HG03060 (cell line): ENCODE data around the gene ROR2.
"Not testable (repeated sequence)": the region's sequence is repeated elsewhere in the genome, so short reads cannot be mapped to it uniquely, and the experiment has no call there.

Experiments used
- ATAC-seq: cut with Tn5 transposase; IDR thresholded peaks from one replicate; pipeline ENCODE4 v1.9.1; 2021; ENCODE audit warnings: low read depth, moderate number of reproducible peaks; ENCODE audit not compliant: unreplicated experiment

The ROR2 gene

DNA sequence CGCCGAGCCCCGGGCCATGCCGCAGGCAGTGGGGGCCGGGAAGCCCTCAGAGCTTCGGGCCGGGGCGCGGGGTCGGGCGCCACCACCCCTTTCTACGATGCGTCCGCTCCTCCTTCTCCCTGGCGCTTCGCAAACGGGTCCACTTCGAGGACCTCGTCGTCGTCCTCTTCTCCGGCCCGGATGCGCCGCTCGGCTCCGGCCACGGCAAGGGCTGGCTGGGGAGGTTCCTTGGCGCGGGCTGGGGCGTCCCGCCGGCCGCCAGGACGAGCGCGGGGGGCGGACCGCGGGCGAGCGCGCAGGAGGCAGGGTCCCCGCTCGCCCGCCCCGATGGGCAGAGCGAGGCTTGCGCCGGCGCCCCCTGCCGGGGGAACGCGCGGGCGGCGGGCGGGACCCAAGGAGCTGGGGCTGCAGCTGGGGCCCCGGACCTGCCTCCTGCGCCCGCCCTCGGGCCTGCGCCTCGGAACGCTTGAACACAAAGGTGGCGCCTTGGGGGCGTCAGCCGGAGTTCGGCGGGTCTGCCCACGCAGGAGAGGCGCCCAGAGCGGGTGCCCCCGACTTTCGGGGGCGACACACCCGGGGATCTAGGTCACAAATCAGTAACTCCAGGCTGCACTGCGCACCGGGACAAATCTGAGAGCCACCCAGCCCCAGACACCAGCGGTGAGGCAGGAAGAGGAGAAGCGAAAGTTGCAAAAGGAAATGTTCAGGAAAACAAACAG, at the start of gene ROR2:
ROR2 (minus strand) TSS at position 283 of the 719 bp plus-strand sequence.
- ATAC-seq = no peak

DNA sequence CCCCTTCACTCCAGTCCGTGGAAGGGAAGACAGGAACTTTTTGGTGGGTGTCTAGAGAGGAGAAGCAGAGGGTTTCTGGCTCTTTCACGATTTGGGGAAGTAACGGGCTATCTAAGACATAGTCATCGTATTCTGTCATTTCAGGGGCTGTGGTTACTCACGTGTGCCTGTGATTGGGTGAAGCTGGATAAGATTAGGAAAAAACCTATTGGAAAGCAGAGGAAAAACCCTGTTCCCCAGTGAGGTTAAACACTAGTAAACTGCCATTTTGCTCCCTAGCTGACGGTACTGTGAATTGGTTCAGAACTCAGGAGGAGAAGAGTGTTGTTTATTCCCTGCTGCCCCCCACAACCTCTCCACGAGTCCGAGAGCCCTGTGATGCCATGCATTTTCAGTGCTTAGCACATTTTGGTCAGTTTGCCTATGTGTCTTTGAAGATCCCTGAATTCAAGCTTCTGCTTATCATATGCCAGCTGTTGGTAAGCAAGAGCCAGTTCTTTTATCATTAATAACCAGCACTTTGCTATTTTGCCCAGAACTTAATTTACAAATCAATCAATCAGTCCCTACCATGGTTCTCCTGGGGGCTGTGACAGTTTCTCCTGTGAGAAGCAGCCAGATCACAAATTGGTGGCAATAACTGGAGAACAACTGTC, 45.1 kb upstream of the ROR2 start:
- no peak for ATAC-seq

DNA sequence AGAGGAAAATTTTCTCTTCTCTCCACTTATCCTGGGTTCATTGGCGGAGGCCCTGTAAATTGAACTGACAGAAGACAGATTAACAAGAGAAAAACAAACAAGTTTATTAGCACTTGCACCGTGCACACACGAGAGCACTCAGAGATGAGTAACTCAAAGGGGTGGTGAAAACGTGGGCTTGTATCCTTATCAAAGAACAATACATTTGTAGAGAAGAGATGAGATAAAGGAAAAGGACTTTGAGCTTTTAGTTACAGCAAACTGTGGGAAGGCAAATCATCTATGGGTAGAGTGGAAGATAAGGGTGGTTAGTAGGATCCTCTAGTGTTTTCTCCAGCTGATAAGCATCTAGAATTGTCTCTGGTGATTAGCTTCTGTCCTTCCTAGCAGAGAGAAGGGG, 44.4 kb upstream of the ROR2 start:
- ATAC-seq = no peak

DNA sequence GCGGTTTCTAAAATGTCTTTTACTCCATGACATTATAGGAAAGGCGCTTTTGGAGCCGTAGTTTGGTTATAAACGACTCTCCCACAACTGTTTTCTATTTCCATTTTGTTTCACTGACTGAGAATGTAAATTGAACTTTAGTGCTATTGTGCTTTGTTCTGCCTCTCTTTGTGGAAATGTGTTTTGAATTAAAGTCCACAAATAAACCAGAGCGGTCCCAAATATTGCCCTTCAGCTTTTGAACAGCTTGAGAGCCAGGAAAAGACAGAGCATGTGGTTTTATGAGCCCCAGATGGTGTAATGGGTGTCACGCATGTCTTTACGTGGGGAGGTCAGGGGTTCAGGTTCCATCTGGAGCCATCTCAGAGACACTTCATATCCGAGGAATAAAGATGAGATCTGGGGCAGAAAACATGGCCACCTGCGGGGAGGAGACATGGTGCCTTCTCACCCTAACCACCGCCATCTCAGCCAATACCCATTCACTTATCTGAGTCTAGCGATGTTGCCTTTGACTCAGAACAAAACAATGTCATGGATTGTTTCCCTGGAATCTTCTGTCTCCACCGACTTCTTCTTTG, 42.5 kb upstream of the ROR2 start:
- no peak for ATAC-seq

DNA sequence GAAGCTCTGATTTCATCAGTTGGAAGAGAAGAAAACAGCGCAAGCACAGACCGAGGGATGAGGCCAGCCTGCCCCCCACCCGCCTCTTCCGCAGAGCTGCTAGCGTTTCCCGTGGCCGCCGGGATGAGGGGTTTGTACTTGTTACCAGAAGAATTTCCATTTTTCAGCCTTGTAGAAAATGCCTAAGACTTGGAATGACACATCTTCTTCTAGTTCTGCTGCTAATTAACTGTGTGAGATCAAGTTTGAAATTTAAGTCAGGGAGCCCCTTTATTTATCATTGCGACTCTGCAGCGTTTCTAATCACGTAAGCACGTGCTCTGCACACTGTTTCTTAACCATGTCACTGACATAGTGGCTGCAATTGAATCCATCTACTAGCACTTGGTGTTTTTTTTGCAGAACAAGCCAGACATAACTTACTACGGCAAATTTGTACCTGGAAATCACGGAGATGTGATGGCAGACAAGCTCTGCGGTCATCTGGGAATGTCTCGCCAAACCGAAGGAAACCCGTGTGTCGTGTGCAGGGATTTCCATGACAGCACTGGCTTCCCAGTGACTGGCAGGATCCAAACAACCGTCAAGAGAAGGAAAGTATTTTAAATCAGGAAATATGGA, 41.8 kb upstream of the ROR2 start:
- ATAC-seq = no peak

DNA sequence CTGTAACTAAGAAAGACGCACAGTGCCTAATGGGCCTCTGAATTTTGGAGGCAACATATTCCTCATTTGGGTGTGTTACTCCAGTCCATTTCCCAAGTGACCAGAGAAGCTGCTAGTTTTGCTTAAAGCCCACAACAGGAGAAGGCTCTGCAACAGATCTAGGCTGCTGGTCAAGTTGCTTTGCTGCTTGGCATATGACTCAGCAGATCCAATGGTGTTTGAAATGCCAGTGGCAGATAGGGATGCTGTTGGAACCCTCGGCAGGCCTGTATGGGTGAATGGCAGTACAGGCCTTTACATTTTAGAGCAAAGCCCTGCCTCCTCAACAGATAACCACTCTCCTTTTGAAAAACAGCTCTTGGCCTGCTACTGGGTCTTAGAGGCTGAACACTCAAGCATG, 36.2 kb upstream of the ROR2 start:
- no peak for ATAC-seq

DNA sequence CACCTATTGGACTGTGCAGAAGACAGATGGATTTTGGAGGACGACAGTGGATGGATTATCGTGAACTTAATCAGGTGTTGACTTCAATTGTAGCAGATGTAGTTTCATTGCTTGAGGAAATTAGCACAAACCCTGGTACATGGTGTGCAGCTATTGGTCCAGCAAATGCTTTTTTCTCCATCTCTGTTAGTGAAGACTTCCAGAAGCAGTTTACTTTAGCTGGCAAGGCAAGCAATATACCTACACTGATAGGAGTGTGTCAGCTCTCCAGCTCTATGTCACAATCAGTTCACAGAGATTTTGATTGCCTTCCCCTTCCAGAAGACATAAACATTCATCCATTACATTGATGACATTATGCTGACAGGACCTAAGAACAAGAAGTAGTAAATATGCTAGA, 35.7 kb upstream of the ROR2 start:
- ATAC-seq = no peak

DNA sequence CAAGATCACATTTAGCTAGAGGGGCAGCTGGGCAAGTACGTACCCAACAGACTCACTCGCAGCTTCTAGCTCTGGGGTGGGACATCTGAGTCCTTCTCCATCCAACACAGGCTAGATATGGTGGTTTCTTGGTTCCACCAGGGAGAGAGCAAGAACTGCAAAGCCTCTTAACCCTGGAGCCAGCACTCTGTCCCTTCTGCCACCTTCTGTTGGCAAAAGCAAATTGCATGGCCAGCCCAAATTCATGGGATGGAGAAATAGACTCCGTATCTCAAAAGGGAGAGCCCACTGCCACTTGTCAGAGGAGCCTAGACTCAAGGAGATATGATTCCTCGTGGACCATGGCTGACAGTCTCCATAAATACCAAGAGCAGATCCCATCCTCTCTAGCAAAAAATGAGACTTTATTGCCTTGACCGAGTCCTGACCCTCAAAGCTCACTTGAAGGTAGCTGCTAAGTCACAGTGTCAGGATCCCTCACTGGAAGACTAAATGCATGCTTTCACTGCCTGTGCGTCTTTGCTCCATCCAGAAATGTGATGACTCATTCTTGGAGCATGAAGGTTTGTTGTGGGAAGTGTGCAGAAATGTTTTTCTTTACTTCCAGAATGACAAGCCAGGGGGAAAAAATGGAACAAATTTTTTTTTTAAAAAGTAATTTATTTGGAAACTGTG, 28.8 kb upstream of the ROR2 start:
- ATAC-seq = no peak

DNA sequence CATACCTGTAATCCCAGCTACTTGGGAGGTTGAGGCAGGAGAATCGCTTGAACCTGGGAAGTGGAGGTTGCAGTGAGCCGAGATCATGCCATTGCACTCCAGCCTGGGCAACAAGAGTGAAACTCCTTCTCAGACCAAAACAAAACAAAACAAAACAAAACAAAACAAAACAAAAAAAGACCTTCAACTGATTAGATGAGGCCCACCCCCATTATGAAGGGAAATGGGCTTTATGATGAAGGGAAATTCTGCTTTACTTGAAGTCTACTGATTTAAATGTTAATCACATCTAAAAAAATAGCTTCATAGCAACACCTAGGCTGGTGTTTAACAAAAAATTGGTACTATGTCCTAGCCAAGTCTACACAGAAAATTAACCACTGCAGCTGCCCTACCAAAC, 25.2 kb upstream of the ROR2 start:
- not testable (repeated sequence) for ATAC-seq

DNA sequence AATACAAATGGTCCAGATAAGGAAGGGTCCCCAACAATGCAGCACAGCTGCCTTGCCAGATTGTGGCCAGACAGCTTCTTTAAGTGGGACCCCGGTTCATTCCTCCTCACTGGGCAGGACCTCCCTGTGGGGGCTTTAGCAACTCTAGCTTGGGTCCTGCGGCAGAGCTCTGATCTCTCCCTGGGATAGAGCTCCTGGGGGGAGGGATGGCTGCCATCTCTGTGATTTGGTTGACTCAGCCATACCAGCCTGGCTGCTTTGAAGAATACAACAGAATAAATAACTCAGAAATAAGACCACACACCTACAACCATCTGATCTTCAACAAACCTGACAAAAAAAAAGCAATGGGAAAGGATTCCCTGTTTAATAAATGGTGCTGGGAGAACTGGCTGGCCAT, 22.7 kb upstream of the ROR2 start:
- no peak for ATAC-seq

DNA sequence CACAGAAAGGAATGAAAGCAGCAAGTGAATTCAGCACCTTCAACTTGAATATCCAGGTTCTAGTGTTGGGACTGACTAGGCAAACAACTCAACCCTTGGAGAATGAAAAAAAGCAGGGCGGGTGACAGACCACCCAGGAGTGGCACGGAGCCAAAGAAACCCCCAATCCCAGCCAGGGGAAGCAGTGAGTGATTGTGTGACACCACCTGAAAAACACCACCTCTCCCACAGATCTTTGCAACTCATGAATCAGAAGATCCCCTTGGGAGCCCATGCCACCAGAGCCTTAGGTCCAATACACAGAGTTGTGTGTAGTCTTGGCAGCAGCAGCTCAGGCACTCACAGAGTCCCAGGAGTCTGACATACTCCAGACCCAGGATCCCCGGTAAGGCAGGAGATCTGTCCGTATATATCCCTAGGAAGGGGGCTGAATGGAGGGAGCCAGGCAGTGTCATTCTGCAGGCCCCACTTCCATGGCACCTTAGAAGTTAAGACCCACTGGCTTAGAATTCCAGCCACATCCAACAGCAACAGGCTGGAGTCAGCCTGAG, 22.1 kb upstream of the ROR2 start:
- ATAC-seq = no peak

DNA sequence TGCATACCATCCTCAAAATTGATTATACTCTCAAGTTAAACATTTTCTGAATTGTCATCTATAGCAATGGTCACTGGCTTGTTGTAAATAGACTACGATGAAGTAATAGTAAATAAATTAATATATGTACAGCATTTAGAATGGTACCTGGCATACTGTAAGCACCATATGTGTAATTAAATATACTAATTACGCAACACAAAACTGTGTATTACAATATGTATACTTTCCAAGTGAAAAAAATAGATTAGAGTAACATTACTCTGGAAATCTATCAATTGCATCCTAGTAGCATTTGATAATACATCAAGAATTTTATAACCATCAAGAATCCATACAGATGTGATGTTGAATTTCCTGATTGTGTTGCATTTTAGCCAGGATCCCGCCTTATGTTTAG, 17.2 kb upstream of the ROR2 start:
- ATAC-seq = no peak

DNA sequence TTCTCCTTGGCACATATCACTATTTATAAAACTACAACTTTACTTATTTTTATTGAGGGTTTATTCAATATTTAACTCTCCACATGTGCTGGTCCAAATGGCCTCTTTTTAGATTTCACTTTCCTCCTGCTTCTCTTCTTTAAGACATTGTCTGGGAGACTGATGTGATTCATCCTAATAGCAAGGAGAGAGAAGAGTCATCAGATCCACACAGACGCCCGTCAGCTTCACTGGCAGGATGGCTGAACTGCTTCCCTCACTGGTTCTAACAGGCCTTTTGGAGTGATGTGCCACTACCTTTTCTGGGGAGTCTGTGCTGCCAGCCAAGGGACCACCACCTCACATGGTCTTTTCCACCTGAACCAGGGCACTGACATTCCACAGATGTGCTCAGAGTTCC, 16.5 kb upstream of the ROR2 start:
- ATAC-seq = no peak

DNA sequence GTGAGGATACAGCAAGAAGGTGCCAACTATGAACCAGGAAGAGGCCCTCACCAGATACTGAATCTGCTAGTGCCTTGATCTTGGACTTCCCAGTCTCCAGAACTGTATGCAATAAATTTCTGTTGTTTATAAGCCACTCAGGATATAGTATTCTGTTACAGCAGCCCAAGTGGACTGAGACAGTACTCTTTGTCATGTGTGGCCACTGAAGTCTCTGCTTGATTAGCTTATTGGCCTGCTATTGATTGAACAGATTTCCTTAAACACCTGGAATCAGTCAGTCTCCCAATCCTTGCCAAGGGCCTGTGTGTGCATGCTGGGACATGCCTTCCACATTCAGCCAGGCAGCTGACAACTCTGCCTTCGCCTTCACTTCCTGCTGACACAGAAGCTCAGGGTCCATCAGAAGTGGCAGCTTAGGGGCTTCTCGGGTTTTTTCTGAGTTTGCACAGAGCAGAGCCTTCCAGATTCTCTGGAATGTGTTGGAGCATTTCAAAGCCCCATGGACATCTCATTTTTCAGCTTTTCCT, 13.7 kb upstream of the ROR2 start:
- no peak for ATAC-seq

DNA sequence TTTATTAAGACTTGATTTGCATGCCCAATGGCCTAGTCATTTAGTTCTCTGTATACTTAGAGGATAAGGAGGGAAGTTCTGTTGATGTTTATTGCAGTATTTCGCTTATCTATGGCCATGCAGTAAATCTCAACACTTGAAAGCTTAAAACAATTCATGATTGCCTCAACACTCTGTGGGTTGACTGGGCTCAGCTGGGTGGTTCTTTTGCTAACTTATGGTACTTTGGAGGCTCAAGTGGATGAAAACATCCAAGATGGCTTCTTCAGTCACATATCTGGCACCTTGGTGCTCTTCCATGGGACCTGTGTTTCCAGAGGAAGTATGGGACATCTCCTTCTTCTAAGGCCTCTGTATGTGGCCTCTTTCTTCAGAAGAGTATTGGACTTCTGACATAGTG, 10.3 kb upstream of the ROR2 start:
- no peak for ATAC-seq

DNA sequence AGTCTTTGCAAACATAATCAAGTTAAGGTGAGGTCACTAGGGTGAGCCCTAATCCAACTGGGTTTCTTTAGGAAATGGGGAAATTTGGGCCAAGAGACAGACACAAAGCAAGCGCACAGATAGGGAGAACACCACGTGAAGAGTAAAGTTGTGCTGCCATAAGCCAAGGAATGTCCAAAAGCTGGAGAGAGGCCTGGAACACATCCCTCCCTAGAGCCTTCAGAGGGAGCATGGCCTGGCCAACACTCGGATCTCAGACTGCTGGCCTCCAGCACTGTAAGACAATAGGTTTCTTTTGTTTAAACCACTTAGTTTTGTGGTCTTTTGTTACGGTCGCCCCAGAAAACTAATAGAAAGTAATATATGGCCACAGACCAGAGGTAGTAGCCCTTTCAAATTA, 8.1 kb upstream of the ROR2 start:
- no peak for ATAC-seq

DNA sequence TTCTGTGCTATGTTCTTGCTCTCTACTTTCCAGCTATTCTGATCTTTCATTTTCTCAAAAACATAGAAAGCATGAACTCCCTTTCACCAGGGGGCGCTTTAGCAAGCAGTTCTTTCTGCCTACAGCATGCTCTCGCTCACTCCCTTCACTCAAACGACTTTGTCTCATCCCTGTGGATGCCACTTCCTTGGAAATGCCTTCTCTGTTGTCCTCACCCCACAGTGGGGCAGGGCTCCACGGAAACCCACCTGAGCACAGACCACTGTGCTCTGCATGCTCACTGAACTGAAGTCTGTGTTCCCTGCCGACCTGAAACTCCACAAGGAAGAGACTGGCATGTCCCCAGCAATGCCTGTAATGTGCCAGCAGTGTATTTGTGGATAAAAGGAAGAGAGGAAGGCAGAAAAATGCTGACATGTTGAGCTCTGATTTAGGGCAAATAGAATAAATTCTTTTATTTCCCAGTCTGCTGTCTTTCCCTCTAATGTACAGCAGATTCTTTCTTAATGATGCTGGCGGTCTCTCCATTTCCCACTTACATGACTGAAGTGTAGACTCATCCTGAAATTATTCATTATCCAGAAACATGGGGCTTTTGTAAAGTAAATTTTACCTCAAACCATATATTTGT, 4.9 kb upstream of the ROR2 start:
- no peak for ATAC-seq

DNA sequence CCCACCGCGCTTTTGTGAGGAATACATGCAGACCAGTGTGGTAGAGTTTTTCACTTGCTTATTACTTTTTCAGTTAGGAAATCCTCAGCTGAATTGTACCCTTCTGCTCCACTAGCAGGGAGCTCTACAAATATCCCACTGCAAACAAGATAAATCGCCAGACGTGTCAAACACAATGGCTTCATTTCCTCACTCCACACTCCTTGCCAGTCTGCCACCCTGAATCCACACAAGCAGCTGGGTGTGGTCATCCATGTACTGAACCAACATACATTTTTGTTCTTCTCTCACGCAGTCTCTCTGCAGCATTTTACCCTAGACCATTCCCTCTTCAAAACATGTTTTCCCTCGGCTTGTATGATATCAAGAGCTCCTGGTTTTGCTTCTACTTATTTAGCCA, 3.7 kb upstream of the ROR2 start:
- no peak for ATAC-seq

DNA sequence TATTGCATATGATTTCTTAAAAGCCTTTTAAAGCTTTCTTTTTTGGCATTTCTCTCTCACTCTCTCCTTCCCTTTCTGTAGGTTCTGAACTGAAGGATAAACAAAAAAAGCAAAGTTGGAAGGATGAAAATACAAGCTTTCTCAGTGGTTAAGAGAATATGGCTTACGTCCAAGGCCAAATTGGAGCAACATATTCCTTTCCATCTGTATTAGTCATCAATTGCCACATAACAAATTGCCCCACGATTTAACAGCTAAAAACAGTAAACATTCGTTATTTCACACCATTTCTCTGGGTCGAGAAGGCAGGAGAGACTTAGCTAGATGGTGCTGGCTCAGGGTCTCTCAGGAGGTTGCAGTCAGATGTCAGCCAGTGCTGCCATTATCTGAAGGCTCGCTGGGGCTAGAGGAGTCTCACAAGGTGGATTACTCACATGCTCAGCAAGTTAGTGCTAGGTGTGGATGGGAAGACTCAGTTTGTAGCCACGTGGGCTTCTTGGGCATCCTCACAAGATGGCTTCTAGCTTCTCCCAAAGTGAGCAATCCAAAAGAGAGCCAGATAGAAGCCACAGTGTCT, 2.0 kb upstream of the ROR2 start:
- no peak for ATAC-seq
